ENCODE measurements around the gene FNDC7.

- TF ChIP-seq, protein P1, sequence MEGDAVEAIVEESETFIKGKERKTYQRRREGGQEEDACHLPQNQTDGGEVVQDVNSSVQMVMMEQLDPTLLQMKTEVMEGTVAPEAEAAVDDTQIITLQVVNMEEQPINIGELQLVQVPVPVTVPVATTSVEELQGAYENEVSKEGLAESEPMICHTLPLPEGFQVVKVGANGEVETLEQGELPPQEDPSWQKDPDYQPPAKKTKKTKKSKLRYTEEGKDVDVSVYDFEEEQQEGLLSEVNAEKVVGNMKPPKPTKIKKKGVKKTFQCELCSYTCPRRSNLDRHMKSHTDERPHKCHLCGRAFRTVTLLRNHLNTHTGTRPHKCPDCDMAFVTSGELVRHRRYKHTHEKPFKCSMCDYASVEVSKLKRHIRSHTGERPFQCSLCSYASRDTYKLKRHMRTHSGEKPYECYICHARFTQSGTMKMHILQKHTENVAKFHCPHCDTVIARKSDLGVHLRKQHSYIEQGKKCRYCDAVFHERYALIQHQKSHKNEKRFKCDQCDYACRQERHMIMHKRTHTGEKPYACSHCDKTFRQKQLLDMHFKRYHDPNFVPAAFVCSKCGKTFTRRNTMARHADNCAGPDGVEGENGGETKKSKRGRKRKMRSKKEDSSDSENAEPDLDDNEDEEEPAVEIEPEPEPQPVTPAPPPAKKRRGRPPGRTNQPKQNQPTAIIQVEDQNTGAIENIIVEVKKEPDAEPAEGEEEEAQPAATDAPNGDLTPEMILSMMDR (IDR thresholded peaks at IDR 0.05), result no peak
- TF ChIP-seq TCF7L2 (IDR thresholded peaks at IDR 0.05; ENCODE audit: low read depth, low read length), result no peak
- no peak for TF ChIP-seq REST (IDR thresholded peaks at IDR 0.05; ENCODE audit: insufficient read depth in 1 of 2, low read depth in 2 of 2, low read length in 1 of 2)
- TF ChIP-seq POLR2AphosphoS5 (IDR thresholded peaks at IDR 0.05; ENCODE audit: low read depth, low read length), result no peak
Measured at GRCh38 chr1:108719656-108720435, 7.1 kb downstream of the FNDC7 start.
